ENCODE measurements around the gene BDKRB2. TPM values are rescaled to one million over a fixed set of nuclear protein-coding genes. Genes with fewer than 3 reads are reported as not detected.

Gene BDKRB2
- polyA plus RNA-seq, 1 donor from 2014 or later, result not detected

DNA sequence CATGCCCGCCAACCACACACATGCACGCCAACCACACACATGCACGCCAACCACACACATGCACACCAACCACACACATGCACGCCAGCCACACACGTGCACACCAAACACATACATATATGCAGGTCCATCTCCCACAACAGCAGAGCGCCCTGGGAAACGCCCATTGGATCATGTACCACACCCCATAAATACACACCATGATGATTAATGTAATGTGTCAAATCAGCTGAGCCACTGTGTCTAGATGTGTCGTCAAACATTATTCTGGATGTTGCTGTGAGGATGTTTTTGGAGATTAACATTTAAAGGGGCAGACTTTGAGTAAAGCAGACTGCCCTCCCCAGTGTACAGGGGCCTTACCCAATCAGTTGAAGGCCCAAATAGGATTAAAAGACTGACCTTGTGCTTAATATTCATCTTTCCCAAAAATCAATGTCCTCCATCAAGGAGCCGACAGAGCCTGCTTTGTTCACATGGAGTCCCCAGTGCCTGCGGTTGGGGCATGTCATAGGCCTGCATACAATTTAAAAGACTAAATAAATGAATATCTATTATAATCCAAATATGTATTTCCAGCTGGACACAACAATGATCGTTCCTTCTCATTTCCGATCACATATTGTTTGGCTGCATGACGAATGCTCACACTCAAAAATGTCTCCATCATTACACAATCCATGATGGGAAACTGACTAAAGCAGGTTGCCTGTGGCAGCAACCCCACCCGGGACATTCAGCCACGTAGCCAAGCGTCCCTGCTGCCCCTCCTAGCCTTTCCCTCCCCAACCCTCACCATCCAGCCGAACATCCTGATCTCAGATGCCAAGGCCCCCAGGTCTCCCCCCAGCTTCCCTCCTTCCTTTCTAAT, 23.2 kb upstream of the BDKRB2 start:
- Histone ChIP-seq H3K79me2 (replicated peaks; ENCODE audit: insufficient read depth, low read length) (no peaks in the 10 kb centered on the region), H4K20me1 (ENCODE audit: insufficient read depth) (no peaks in the 10 kb centered on the region), H3K36me3 (ENCODE audit: insufficient read depth, low read length) (no peaks in the 10 kb centered on the region), H2AFZ (ENCODE audit: low read depth, low read length) (no peak overlapping the region), H3K4me2 (ENCODE audit: low read length) (no peak overlapping the region), H3K27ac (ENCODE audit: low read length) (no peak overlapping the region), H3K27me3 (ENCODE audit: insufficient read depth, low read depth, low read length) (no peaks in the 10 kb centered on the region), H3K4me3 (ENCODE audit: low read length) (no peak overlapping the region), H3K9me2 (ENCODE audit: insufficient read depth, low read length) (no peaks in the 10 kb centered on the region), H3F3A (ENCODE audit: insufficient read depth, low read length, poor library complexity, severe bottlenecking) (no peaks in the 10 kb centered on the region), H3K9ac (ENCODE audit: low read length) (no peak overlapping the region), H3K9me3 (ENCODE audit: low read length) (no peaks in the 10 kb centered on the region)
- TF ChIP-seq SMC3 (conservative IDR thresholded peaks at IDR 0.05; ENCODE audit: poor library complexity), result no peak
- TF ChIP-seq, protein P1, sequence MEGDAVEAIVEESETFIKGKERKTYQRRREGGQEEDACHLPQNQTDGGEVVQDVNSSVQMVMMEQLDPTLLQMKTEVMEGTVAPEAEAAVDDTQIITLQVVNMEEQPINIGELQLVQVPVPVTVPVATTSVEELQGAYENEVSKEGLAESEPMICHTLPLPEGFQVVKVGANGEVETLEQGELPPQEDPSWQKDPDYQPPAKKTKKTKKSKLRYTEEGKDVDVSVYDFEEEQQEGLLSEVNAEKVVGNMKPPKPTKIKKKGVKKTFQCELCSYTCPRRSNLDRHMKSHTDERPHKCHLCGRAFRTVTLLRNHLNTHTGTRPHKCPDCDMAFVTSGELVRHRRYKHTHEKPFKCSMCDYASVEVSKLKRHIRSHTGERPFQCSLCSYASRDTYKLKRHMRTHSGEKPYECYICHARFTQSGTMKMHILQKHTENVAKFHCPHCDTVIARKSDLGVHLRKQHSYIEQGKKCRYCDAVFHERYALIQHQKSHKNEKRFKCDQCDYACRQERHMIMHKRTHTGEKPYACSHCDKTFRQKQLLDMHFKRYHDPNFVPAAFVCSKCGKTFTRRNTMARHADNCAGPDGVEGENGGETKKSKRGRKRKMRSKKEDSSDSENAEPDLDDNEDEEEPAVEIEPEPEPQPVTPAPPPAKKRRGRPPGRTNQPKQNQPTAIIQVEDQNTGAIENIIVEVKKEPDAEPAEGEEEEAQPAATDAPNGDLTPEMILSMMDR (IDR thresholded peaks at IDR 0.05; ENCODE audit: poor library complexity, severe bottlenecking), result no peak
- no peak for TF ChIP-seq POLR2AphosphoS5 (IDR thresholded peaks at IDR 0.05)
- TF ChIP-seq, protein P2, sequence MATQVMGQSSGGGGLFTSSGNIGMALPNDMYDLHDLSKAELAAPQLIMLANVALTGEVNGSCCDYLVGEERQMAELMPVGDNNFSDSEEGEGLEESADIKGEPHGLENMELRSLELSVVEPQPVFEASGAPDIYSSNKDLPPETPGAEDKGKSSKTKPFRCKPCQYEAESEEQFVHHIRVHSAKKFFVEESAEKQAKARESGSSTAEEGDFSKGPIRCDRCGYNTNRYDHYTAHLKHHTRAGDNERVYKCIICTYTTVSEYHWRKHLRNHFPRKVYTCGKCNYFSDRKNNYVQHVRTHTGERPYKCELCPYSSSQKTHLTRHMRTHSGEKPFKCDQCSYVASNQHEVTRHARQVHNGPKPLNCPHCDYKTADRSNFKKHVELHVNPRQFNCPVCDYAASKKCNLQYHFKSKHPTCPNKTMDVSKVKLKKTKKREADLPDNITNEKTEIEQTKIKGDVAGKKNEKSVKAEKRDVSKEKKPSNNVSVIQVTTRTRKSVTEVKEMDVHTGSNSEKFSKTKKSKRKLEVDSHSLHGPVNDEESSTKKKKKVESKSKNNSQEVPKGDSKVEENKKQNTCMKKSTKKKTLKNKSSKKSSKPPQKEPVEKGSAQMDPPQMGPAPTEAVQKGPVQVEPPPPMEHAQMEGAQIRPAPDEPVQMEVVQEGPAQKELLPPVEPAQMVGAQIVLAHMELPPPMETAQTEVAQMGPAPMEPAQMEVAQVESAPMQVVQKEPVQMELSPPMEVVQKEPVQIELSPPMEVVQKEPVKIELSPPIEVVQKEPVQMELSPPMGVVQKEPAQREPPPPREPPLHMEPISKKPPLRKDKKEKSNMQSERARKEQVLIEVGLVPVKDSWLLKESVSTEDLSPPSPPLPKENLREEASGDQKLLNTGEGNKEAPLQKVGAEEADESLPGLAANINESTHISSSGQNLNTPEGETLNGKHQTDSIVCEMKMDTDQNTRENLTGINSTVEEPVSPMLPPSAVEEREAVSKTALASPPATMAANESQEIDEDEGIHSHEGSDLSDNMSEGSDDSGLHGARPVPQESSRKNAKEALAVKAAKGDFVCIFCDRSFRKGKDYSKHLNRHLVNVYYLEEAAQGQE (IDR thresholded peaks at IDR 0.05; ENCODE audit: borderline replicate concordance), result no peak
- TF ChIP-seq RAD21 (conservative IDR thresholded peaks at IDR 0.05), result no peak
- TF ChIP-seq MXI1 (conservative IDR thresholded peaks at IDR 0.05; ENCODE audit: poor library complexity, severe bottlenecking), result no peak
- no peak for TF ChIP-seq TAF1 (IDR thresholded peaks at IDR 0.05; ENCODE audit: low read depth)
- no peak for TF ChIP-seq EP300 (conservative IDR thresholded peaks at IDR 0.05; ENCODE audit: poor library complexity, severe bottlenecking)
- TF ChIP-seq EZH2 (IDR thresholded peaks at IDR 0.05; ENCODE audit: borderline replicate concordance, insufficient read depth, low read length, poor library complexity, severe bottlenecking), result no peak

DNA sequence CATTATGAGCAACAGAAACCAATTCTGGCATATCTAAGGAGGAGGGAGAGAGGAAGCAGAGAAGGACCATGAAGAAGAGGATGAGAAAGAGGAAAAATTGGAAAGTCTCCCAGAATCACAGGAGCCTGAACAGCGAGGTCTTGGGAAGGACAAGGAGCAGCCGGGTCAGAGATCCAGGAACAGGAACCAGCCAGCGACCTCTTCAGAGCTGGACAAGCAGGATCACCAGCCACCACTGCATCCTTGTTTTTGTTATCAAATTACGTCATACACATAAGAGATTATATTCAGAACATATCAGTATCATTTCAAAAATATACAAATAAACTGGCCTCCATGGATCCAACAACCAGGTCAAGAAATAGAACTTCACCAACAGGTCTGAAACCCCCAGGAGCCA, 22.1 kb upstream of the BDKRB2 start:
- Histone ChIP-seq H3K79me2 (replicated peaks; ENCODE audit: insufficient read depth, low read length) (no peaks in the 10 kb centered on the region), H2AFZ (ENCODE audit: low read depth, low read length) (no peak overlapping the region), H3F3A (ENCODE audit: insufficient read depth, low read length, poor library complexity, severe bottlenecking) (no peaks in the 10 kb centered on the region), H3K27ac (ENCODE audit: low read length) (no peak overlapping the region), H3K4me3 (ENCODE audit: low read length) (no peak overlapping the region), H3K4me2 (ENCODE audit: low read length) (no peak overlapping the region), H3K9ac (ENCODE audit: low read length) (no peak overlapping the region), H3K36me3 (ENCODE audit: insufficient read depth, low read length) (no peaks in the 10 kb centered on the region), H3K27me3 (ENCODE audit: insufficient read depth, low read depth, low read length) (no peaks in the 10 kb centered on the region), H3K9me3 (ENCODE audit: low read length) (no peaks in the 10 kb centered on the region), H4K20me1 (ENCODE audit: insufficient read depth) (no peaks in the 10 kb centered on the region), H3K9me2 (ENCODE audit: insufficient read depth, low read length) (no peaks in the 10 kb centered on the region)
- TF ChIP-seq RAD21 (conservative IDR thresholded peaks at IDR 0.05), result no peak
- TF ChIP-seq MXI1 (conservative IDR thresholded peaks at IDR 0.05; ENCODE audit: poor library complexity, severe bottlenecking), result no peak
- TF ChIP-seq TAF1 (IDR thresholded peaks at IDR 0.05; ENCODE audit: low read depth), result no peak
